Stimulated activated CD4-positive, alpha-beta T cell treated with anti-CD3 and anti-CD28 coated beads, Interleukin-2, amount 100 ng/mL, for 24 hours (primary cell): ENCODE data around the gene HMCN1.
"Not testable (repeated sequence)": the region's sequence is repeated elsewhere in the genome, so short reads cannot be mapped to it uniquely, and the experiment has no call there.

Experiments used
- DNase-seq, 2 donors: peaks; one replicate each; pipeline ENCODE4 v3.0.0-alpha.2; 2020

The HMCN1 gene

DNA sequence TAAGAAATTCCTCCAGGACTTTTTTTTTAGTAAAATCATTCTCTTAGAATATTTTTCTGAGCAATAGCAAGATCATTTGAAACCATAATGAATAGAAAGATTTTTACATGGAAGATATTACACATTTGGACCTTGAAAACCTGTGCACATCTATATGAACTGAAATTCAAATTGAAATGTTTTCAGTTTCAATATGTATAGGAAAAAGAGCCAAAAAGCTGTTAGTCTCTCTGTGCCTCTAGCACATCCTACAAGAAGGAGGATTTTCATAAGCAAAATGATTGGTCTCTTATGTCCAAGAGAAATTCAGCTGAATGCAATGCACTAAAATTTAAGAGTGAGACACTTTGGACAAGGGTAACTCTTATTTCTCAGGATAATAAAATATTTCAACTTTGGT, 8.2 kb downstream of the HMCN1 start:
- DNase-seq, result no peak

DNA sequence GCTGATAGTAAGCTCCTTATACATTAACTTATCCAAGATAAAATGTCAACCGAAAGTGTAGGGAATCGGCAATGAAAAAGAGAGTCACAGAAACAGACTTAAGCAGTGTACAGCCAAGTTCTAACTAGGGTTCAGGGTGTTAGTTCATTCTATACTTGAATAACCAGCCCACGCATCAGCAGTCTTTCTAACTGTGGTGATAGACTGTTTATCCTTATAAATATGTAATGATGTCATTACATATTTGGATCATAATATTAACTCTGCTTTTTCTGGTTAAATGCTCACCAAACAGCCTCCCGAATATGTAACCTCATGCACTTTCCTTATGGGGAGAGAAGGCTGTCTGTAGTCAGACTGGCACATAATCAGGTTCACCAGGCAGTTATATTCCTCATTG, 11.0 kb downstream of the HMCN1 start:
- DNase-seq, result no peak

DNA sequence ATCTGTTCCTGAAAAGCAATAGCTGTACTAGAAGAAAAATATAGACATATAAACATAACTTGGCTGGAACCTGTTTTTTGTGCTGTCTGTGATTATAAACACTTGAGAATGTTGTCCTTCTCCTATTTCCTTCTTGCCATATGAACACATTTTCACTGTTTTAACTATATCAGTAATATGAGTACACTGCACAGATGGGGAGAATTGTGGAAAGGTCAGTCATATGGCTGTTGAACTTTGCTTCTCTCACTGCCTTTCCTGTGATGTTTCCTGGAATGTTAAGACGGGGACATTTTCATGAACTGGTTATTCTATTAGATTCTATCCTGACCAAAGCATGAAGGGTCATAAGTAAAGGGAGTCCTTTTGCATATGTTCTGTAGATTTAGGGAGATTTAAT, 24.9 kb downstream of the HMCN1 start:
- DNase-seq, result no peak

DNA sequence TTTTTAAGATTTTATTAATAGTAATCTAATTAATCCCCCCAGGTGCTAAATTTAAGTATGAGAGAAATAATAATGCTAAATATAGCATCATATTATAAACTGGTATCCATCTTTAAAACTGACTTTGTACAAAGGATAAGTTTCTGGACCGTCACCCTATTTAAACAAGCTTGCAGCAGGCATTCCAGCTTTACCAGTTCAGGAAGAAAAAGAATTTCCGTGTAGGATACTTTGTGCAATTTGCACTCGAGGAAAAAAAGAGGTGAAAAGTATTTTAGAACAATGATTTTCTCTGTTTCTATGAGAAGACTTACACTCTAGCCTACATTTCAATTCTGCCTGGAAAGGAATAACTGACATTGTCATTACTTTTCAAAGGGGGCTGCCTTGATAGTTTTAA, 27.6 kb downstream of the HMCN1 start:
- DNase-seq, result no peak

DNA sequence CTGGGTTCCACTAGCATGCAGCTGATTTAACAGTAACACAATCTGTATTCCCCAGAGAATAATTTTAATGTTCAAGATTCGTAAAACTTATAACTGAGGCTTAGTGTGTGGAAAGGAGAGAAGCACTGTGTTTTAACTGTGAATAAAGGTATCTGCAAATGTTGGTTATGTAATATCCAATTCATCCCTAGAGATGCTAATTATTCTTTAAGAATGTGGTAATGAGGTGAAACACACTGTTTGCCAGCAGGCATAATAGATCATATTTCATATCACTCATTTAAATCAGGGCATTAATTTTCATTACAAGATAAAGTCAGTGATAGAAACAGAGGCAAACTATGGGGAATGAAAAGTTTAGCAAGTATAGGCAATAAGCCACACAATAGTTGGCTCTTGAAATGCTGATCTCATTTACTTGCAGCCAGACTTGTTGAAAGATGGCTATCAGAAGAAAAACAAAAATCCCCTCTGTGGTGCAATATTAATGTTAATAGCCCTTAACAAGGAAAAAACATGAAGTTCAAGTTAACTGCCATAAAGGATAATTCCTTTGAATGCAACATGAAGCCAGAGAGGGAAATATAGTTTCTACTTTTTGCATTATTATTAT, 33.4 kb downstream of the HMCN1 start:
- no peak for DNase-seq

DNA sequence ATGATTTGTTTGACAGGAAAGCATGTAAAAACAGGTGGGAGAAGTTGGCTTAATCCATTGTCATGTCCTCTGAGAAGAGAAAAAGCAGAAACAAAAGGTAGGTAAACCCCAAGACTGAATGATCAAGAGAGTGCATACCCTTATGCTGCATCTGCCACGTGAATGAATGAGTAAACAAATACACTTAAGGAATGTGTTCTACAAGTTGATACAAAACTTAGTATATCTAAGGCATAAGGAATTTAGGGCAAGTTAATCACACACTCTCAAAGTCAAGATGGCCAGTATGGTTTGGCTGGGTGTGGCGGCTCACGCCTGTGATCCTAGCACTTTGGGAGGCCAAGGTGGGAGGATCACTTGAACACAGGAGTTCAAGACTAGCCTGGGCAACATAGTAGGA, 34.2 kb downstream of the HMCN1 start:
- no peak for DNase-seq

DNA sequence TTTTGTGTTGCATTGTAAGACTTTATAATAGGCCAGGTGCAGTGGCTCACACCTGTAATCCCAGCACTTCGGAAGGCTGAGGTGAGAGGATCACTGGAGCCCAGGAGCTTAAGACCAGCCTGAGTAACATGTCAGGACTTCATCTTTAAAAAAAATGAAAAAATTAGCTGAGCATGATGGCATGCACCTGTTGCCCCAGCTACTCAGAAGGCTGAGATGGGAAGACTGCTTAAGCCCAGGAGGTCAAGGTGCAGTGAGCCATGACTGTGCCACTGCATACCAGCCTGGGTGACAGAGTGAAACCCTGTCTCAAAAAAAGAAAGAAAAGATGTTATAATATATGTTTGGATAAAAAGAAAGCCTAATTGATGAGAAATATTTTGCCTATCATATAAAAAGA, 34.9 kb downstream of the HMCN1 start:
- DNase-seq, result no peak

DNA sequence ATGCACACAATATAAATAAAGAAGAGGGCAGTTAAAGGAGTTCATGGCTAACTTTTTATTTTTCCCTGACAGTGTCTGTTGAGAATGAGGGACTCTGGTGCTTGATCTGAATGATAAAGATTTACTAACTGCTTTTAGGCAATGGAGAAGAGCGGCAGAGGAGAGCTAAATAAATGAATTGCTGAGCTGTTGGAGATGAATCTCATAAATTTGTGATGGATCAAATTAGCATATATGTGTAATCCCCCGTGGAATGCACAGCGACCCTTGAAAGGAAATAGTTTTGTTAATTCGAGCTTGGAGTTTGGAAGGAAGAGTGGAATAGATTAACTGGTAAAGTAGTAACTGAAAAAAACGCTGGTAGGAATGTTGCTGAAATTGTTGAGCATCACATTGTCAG, 40.2 kb downstream of the HMCN1 start:
- DNase-seq, result no peak

DNA sequence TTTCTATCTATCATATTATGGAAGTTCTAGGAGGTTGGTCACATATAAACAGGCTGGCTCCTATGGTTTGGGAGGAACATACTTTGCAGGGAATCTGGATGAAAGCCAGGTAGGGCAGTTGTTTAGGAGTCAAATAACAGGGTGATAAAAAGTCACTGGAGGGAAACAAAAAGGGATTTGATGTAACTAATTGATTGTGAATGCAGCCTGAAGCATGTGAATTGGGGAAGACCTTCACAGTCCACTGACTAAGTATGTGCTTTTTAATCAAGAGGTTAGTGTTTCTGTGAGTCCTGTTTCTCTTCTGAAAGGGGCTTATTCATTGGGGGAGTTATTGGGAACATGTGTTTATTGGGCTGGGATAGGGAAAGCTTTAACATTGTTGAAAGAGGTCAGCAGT, 41.3 kb downstream of the HMCN1 start:
- DNase-seq, result no peak

DNA sequence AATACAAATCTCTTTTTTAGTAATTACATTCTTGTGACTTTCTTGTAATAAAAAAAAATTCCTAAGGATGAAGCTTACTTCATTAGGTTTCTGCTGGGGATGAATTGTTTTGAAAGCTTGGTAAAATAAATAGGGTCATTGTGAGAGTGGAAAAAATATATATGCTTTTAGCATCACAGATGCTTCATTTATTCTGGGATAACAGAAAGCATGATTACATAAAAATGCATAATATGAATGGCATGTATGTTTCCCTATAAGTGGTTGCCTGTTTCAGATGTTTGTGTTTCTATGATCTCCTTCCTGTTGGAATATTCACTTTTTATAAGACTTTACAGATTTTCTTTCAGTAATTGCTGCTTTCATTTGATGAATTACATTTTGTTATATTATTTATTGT, 42.3 kb downstream of the HMCN1 start:
- DNase-seq, result no peak

DNA sequence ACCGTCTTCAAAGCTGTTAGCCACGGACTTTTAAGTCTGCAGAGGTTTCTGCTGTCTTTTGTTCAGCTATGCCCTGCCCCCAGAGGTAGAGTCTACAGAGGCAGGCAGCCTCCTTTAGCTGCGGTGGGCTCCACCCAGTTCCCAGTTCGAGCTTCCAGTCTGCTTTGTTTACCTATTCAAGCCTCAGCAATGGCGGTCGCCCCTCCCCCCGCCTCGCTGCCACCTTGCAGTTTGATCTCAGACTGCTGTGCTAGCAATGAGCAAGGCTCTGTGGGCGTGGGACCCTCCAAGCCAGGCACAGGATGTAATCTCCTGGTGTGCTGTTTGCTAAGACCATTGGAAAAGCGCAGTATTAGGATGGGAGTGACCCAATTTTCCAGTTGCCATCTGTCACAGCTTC, 49.7 kb downstream of the HMCN1 start:
- not testable (repeated sequence) for DNase-seq

DNA sequence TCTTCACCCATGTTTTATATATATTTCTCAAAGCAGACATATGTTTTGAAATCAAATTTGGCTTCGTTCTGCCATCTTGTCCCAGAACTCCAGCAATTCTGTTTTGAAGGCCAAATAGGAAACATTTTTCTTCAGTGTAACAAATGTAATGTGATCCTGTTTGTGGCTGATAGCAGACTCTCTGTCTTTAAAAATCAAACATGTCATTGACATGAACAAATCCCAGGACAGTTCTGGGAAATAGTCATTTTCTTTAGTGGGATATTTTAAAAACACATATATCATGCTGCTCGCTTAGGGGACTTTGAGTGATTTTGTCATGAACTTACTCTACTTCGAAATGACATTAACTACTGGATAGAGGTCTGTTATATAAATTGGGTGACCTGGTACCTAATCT, 51.4 kb downstream of the HMCN1 start:
- DNase-seq, result no peak

DNA sequence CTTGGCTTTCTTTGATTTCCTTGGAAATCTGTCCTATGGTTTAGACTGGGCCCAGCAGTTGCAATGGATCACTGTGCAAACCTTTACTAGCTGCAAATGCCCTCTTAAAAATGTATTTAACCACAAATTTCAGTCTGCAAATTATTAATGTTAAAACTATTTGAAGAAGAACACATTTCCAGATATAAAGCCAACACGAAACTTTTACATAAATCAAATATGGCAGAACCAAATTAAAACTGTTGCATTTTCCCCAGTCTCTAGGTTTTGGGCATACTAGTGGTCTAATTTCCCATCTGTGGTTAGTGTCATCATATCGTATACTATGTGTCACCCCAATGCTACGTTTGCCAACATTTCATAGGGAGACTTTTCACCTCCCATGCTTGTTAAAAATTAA, 52.3 kb downstream of the HMCN1 start:
- DNase-seq, result no peak

DNA sequence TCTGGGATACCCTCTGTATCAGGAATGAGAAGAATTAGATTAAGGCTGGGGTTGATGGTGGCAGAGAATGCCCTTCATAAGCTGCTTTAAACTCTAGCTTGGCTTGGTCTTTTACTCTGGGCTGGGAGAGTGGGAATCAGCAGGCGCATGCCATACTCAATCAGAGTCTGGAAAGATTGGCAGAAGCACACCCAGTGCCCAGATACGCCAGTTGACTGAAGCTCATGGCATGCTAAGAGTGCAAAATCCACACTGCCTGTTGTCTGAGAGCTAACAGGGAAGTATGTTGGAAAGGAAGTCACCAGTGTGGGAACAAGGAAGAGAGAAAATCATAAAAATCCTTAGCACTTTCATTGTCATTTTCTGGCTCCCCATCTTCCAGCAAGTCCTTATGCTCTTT, 53.0 kb downstream of the HMCN1 start:
- no peak for DNase-seq

DNA sequence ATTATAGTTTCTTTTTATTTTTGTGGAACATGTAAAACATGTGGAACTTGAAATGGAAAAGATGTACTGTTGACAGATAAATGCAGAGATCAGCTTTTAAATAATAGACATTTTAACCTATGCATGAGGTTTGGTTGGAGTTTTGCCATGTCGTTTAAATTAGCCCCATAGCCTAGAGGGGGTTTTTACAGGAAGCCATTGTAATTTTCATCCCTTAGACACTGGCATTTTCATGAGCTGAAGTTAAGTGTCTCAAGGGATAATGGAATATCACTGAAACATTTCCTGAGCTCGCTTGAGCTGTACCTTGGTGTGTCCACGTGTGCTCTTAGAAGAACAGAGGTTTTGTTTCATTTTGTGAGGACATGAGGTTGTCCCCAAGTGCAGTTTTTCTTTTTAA, 54.2 kb downstream of the HMCN1 start:
- DNase-seq, result no peak

DNA sequence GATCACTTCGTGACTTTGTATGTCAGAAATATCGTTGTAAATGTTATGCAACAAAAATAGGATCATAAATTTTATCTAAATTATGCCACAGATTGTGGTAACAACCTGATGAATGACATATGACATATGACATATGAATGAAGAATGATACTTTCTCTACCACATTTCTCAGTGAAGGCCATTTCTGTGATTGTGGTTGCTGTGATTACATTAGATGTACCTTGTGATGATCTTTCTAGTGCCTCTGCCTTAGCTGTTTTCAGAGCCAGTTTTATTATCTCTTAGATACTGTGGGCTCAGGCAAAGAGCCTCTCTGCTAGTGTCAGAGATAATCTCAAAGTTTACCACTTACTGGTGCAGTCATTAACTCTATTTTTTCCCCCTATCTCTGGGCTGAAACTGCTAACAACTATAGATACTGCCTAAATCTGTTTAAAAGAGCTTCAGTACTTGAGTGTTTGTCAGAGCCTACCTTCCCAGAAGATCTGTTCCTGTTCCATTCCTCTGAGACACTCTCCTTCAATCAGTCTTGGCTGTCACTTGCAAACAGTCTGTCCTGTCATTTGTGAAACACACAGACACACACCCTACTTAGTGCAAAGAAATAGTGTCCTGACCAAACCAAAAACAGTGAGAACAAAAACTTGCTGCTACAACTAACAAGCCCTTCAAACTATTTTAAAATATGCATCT, 55.5 kb downstream of the HMCN1 start:
- DNase-seq, result no peak

DNA sequence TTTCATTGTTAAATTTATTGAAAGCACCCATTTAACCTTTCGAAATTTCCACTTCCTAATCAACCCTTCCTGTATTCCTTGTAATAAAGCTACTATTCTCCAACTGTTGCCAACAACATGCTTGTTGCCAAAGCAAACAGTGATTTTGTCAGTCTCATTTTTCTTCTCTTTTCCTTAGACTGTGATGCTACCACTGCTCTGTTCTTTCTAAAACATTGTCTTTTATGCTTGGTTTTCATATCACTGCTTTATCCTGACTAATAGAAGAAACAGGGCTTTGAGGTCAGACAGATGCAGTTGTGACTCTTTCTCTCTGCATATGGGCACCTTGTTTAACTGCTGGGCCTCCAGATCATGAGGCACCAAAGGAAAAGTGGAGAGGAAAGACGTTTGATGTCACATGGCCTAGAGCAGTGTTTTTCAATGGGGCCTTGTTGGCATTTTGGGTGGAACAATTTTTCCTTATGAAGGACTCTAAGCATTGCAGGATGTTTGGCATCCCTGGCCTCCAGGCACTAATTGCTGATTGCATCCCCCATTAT, 56.1 kb downstream of the HMCN1 start:
- no peak for DNase-seq

DNA sequence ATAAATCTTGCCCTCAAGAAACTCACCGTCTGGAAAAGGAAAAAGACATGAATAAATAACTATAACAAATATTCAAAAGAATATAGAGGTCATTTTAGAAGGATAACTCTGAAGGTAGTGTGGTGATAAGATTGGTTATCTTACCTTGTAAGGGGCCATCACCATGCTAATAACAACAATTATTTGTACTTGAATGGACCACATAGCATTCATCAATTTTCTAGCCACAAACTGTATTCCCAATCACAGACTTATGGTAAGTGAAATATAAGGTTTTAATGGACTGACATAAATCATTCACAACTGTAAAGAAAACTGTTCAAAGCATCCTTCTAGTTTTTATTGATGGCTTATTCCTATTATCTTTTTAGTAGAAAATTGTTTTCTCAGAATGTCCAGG, 57.8 kb downstream of the HMCN1 start:
- DNase-seq, result no peak

DNA sequence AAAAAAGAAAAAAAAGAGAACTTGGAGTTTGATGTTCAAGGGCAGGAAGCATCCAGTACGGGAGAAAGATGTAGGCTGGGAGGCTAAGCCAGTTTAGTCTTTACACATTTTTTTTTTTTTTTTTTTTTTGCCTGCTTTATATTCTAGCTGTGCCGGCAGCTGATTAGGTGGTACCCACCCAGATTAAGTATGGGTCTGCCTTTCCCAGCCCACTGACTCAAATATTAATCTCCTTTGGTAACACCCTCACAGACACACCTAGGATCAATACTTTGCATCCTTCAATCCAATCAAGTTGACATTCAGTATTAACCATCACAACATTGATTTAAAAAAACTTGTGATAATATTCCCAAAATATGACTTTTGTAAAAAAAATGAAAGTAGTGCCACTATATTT, 60.3 kb downstream of the HMCN1 start:
- not testable (repeated sequence) for DNase-seq

DNA sequence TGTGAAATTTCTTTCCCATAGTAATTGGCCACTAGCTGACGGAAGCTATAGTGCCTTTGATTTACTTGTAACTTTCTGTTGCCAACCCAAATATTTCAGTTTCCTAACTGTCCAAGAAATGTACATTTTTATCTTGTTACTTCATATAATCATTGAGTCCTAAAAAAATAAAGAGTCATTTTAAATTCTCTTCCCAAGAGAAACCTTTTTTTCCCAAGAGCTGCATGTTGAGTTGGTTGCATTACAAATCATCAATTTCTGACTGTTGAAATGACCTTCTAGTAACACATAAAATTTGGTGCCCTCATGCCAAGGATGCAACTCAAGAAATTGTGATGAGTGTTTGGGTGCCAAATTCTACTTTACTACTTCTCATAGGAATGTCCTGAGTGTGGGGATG, 61.0 kb downstream of the HMCN1 start:
- DNase-seq, result no peak

DNA sequence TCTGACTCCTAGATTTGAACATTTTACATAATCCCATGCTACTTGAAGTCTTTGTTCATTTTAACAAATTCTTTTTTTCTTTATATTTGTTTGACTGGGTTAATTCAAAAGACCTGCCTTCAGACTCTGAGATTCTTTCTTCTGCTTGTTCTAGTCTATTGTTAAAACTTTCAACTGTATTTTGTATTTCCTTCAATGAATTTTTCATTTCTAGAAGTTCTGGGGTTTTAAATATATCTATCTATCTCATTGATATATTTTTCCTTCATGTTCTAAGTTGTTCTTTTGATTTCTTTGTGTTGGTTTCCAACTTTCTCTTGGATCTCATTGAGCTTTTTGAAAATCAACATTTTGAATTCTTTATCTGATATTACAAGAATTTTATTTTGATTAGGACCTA, 64.3 kb downstream of the HMCN1 start:
- no peak for DNase-seq

DNA sequence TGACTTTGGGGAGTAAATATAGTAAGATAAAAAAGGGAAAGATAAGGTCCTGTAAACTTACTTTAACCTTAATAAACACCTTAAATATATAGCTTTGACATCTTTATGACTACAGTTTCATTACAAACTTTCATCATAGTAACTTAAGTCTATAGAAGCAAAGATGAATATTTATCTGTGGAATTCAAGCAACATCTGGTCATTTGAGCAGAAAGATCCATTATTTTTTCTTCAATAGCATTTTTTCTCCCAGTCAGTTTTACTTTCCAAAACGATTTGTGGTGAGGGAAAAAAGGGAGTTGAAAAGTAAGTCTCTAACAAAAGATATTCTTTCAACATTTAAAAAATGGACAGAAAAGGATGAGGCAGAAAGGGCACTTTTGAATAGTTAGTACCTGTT, 69.0 kb downstream of the HMCN1 start:
- no peak for DNase-seq

DNA sequence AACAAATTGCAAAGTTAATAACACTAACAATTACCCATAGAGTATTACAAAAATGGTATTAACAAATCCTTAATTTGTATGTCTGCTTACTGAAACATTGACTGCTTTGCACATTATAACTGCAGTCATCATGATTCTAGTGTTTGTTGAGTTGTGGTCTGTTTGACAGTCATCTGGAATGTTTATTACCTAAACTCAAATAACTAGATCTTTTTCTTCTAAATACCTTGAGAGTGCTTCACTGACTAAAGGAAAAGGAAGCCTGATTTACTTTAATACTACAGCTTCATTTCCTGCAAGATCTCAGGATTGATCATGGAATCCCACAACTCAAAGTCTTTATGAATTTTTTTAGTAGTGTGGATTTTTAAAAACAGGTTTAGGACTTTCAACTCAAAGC, 70.0 kb downstream of the HMCN1 start:
- no peak for DNase-seq

DNA sequence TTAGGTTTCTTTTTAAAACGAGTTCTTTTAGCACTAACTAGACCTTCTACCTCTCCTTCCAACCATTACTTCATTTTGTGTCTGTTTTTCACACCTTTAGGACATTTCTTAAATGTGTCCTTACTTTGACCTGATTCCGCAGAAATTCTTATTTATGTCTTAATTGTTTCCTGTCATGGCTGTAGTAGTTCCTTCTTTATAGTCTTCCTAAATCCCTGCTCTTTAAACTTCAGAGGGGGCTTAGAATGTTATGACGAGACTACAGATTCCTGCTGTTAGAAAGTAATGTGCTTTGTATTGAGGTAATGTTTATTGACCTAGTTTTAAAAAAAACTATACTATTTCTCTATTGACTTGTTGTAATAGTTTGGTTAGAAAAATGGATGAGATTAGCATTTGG, 70.4 kb downstream of the HMCN1 start:
- no peak for DNase-seq

DNA sequence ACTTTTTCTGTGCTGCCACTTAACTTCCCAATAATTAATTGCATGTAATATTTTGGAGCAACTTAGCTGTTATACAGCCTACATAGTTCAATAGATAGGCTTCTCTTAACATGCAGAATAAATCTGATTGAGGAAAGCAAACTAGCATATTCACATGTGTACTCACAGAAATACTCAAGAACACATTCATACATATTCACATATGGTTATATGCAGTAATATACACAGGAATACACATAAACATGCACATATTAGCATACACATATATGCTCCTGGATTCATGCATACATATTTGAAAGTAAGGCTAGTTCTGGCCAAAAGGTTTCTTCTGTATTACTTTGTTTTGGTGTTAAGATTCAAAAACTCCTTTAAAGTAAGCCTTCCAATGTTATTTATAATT, 73.1 kb downstream of the HMCN1 start:
- no peak for DNase-seq
